MM.1S (cell line): ENCODE results near the gene PISD.

ENCODE experiments used
- EZH2phosphoT487 ChIP-seq: fragments of 300-600 bp; sonication (generic); IDR thresholded peaks from 2 replicates; pipeline ENCODE4 v1.6.1; 2018; ENCODE audit warnings: antibody characterized with exemption, low read length
- TF ChIP-seq, protein P1 (sequence below): fragments of 300-600 bp; sonication (generic); IDR thresholded peaks from 2 replicates; pipeline ENCODE4 v1.5.1; 2016; ENCODE audit warnings: antibody characterized with exemption, low read length, mixed read lengths

DNA sequence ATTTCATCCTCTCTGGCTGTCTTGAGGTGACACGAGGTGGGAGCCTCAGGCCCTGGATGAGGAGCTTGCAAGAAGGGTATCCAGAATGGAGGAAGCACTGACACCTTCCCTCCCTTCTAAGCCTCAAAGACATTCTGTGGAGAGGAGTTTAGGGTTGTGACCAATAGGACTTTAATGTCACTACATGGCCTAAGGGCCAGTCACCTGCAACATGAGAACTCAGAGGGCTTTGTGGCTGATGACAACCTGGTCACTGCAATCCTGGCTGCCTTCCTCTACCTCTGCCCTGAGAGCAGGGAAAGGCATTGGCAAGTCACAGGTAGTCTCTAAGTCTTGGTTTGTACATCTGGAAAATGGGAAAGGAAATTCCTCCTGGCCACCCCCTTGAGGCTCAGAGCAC is 33.7 kb downstream of the PISD start:
- no peak for TF ChIP-seq EZH2phosphoT487
- TF ChIP-seq, protein P1, sequence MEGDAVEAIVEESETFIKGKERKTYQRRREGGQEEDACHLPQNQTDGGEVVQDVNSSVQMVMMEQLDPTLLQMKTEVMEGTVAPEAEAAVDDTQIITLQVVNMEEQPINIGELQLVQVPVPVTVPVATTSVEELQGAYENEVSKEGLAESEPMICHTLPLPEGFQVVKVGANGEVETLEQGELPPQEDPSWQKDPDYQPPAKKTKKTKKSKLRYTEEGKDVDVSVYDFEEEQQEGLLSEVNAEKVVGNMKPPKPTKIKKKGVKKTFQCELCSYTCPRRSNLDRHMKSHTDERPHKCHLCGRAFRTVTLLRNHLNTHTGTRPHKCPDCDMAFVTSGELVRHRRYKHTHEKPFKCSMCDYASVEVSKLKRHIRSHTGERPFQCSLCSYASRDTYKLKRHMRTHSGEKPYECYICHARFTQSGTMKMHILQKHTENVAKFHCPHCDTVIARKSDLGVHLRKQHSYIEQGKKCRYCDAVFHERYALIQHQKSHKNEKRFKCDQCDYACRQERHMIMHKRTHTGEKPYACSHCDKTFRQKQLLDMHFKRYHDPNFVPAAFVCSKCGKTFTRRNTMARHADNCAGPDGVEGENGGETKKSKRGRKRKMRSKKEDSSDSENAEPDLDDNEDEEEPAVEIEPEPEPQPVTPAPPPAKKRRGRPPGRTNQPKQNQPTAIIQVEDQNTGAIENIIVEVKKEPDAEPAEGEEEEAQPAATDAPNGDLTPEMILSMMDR, result no peak
